H1 (cell line): Measurements from ENCODE around the gene CTXN1. TPM values are rescaled to one million over a fixed set of nuclear protein-coding genes. Genes with fewer than 3 reads are reported as not detected.

ENCODE experiments used
- POLR2A ChIP-seq, 2 experiments: IDR thresholded peaks; 1 replicate in 1 of 2; 2 replicates in 1 of 2; pipeline ENCODE4 v1.6.1; 2011; ENCODE audit warnings: low read depth in 2 of 2, low read length in 2 of 2, mild to moderate bottlenecking in 2 of 2; ENCODE audit errors: control extremely low read depth in 1 of 2
- RAD21 ChIP-seq, 2 experiments: IDR thresholded peaks in 1 of 2; conservative IDR thresholded peaks in 1 of 2; 2 replicates each; pipeline ENCODE4 v1.6.1; 2011; ENCODE audit warnings: low read depth in 2 of 2, low read length in 2 of 2, improper control_type of control experiment in 1 of 2, inconsistent platforms in 1 of 2, mild to moderate bottlenecking in 1 of 2, moderate library complexity in 1 of 2
- polyA plus RNA-seq, 7 experiments: library from polyadenylated mRNA; depleted of rRNA in 3 of 7; stranded (reverse) in 5 of 7; unstranded in 2 of 7; fragments of >200 nt in 5 of 7; fragments of 200-250 nt in 2 of 7; gene quantifications; 1 replicate in 5 of 7; 2 replicates in 1 of 7; 4 replicates in 1 of 7; pipeline versions ENCODE4 v1.2.1 to v1.2.3, GENCODE V29; 2011 to 2013; ENCODE audit warnings: missing spikeins in 2 of 7, mixed read lengths in 2 of 7
- total RNA-seq: library from RNA; stranded (reverse); fragmentation: NEBNext Ultra II Directional; extraction: Animal tissue kit (Norgen Biotek cat#: 25700); gene quantifications from 2 replicates; pipeline ENCODE4 v1.2.1, GENCODE V29; 2021

The CTXN1 gene
- total and polyA plus RNA-seq, 2 of the 8 experiments (the other 6 are each of a cell fraction or from before 2014, with no cell fraction given) = 16.4 to 58.0 TPM

DNA sequence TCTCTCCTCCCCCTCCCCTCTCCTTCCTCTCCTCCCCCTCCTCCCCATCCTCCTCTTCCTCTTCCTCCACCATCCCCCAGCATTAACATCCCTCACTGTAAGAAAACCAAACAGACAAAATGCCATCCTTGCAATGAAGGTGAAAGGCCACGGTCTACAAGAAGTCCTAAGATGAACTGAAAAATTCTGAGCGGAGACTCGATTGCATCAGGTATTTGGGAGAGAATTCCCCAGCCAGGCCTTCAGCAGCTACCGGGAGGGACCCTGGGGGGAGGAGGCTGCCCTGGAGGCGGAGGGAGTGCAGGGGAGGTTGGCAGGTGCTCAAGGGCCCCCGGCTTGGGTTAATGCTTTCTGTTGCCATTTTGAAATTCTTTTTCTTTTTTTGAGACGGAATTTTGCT is 27.6 kb upstream of the CTXN1 start (continued):
- TF ChIP-seq RAD21 (IDR thresholded peaks at IDR 0.05 in 1 of 2, conservative IDR thresholded peaks at IDR 0.05 in 1 of 2; ENCODE audit: low read depth in 2 of 2, low read length in 2 of 2) = no peak
- TF ChIP-seq POLR2A (IDR thresholded peaks at IDR 0.05; ENCODE audit: control extremely low read depth in 1 of 2, low read depth in 2 of 2, low read length in 2 of 2) = no peak
